CD4-positive, alpha-beta T cell treated with Interleukin-2 at 100 ng/mL for 4 hours (primary cell): ENCODE results near the gene CHST2.

Source experiments
- DNase-seq: peaks from one replicate; pipeline ENCODE4 v3.0.0-alpha.2; 2020; ENCODE audit warnings: low spot score

CHST2 gene

GRCh38 chr3:143098032-143098764 is 21.4 kb upstream of the CHST2 start:
- no peak for DNase-seq

GRCh38 chr3:143099210-143099609 is 20.4 kb upstream of the CHST2 start:
- no peak for DNase-seq

GRCh38 chr3:143099690-143100089 is 19.9 kb upstream of the CHST2 start:
- DNase-seq = no peak

- DNase-seq = no peak
Observed at GRCh38 chr3:143100451-143100850, 19.1 kb upstream of the CHST2 start.

- no peak for DNase-seq
Observed at GRCh38 chr3:143101792-143102381, 17.7 kb upstream of the CHST2 start.

- no peak for DNase-seq
Observed at GRCh38 chr3:143103652-143104051, 15.9 kb upstream of the CHST2 start.

- no peak for DNase-seq
Observed at GRCh38 chr3:143105170-143105569, 14.4 kb upstream of the CHST2 start.

- DNase-seq = no peak
Observed at GRCh38 chr3:143109861-143110260, 9.7 kb upstream of the CHST2 start.

- no peak for DNase-seq
Observed at GRCh38 chr3:143110371-143110770, 9.2 kb upstream of the CHST2 start.

- DNase-seq = no peak
Observed at GRCh38 chr3:143118630-143119008, 952 bp upstream of the CHST2 start.

- DNase-seq = no peak
Observed at GRCh38 chr3:143119974-143120715, 574 bp downstream of the CHST2 start.

GRCh38 chr3:143120716-143121240 is 1.2 kb downstream of the CHST2 start:
- peak; percentile 20 for DNase-seq

- peak; percentile 68 for DNase-seq
Observed at GRCh38 chr3:143121241-143122088, 1.9 kb downstream of the CHST2 start.

- DNase-seq = no peak
Observed at GRCh38 chr3:143122089-143122430, 2.5 kb downstream of the CHST2 start.

GRCh38 chr3:143122608-143123352 is 3.2 kb downstream of the CHST2 start:
- no peak for DNase-seq

GRCh38 chr3:143123353-143123984 is 3.9 kb downstream of the CHST2 start:
- no peak for DNase-seq

GRCh38 chr3:143124601-143125520 is 5.3 kb downstream of the CHST2 start:
- no peak for DNase-seq

- DNase-seq = no peak
Observed at GRCh38 chr3:143127801-143128200, 8.2 kb downstream of the CHST2 start.

GRCh38 chr3:143128227-143128955 is 8.8 kb downstream of the CHST2 start:
- DNase-seq = no peak
